IMR-90 (cell line): ENCODE results near the gene MNAT1. TPM values are rescaled to one million over a fixed set of nuclear protein-coding genes. Genes with fewer than 3 reads are reported as not detected.
"Not testable (repeated sequence)": the region's sequence is repeated elsewhere in the genome, so short reads cannot be mapped to it uniquely, and the experiment has no call there.

ENCODE experiments used
- ATAC-seq: fragments of 200-7000 bp; cut with Tn5 transposase; 2 replicates; pipeline ENCODE4 v1.9.1; 2020; ENCODE audit warnings: low read depth, mild to moderate bottlenecking, moderate library complexity
- BruUV-seq: library from RNA; stranded (reverse); fragments of 400-500 nt; replicated peaks from 2 replicates; lab custom pipeline; 2021; lab: Mats Ljungman, UMichigan
- CTCF ChIA-PET: fragments of 300-600 bp; formaldehyde crosslinking; extraction: SDS; loops from one replicate; lab custom pipeline; 2021; ENCODE audit warnings: antibody characterized with exemption; lab: Yijun Ruan, JAX
- POLR2A ChIA-PET: fragments of 300-600 bp; sonication (Branson Sonifier 250); formaldehyde crosslinking; loops from one replicate; lab custom pipeline; 2022; ENCODE audit warnings: antibody characterized with exemption; ENCODE audit not compliant: unreplicated experiment; lab: Charles Lee
- DNase-seq: peaks from one replicate; pipeline ENCODE4 v3.0.0; 2013
- H2AFZ ChIP-seq: replicated peaks from 2 replicates; pipeline ENCODE3; 2013; ENCODE audit warnings: low read length, mild to moderate bottlenecking; ENCODE audit not compliant: poor library complexity
- H2AK5ac ChIP-seq: 2 replicates; pipeline ENCODE4 v1.6.1; 2013; ENCODE audit warnings: low read depth, low read length, inconsistent platforms
- H2AK9ac ChIP-seq: replicated peaks from 2 replicates; pipeline ENCODE3; 2013; ENCODE audit warnings: mild to moderate bottlenecking, low read depth, low read length, moderate library complexity; ENCODE audit not compliant: poor library complexity
- H2BK120ac ChIP-seq: 2 replicates; pipeline ENCODE4 v1.6.1; 2013; ENCODE audit warnings: low read depth, low read length, inconsistent platforms
- H2BK15ac ChIP-seq: 3 replicates; pipeline ENCODE4 v1.6.1; 2013; ENCODE audit warnings: low read depth, low read length, inconsistent platforms
- H2BK20ac ChIP-seq: 2 replicates; pipeline ENCODE4 v1.6.1; 2013; ENCODE audit warnings: low read depth, mild to moderate bottlenecking, inconsistent platforms, low read length, moderate library complexity
- H2BK5ac ChIP-seq: 2 replicates; pipeline ENCODE4 v1.6.1; 2013; ENCODE audit warnings: mild to moderate bottlenecking, low read depth, low read length, inconsistent platforms; ENCODE audit not compliant: poor library complexity, severe bottlenecking
- H3K14ac ChIP-seq: replicated peaks from 2 replicates; pipeline ENCODE4 v1.6.1; 2013; ENCODE audit warnings: low read depth, low read length, inconsistent platforms
- H3K18ac ChIP-seq: 2 replicates; pipeline ENCODE4 v1.6.1; 2013; ENCODE audit warnings: low read depth, low read length, control low read depth
- H3K23ac ChIP-seq: 2 replicates; pipeline ENCODE4 v1.6.1; 2013; ENCODE audit warnings: low read depth, low read length, inconsistent platforms
- H3K27ac ChIP-seq: 2 replicates; pipeline ENCODE4 v1.5.1; 2013; ENCODE audit warnings: mild to moderate bottlenecking, control low read depth, low read length; ENCODE audit not compliant: insufficient read depth
- H3K27me3 ChIP-seq: 2 replicates; pipeline ENCODE4 v1.6.1; 2013; ENCODE audit warnings: low read length; ENCODE audit not compliant: control insufficient read depth, insufficient read depth
- H3K36me3 ChIP-seq: 2 replicates; pipeline ENCODE4 v1.6.1; 2013; ENCODE audit warnings: low read length, mixed read lengths; ENCODE audit not compliant: control insufficient read depth, insufficient read depth
- H3K4ac ChIP-seq: 2 replicates; pipeline ENCODE4 v1.6.1; 2013; ENCODE audit warnings: low read depth, low read length, inconsistent platforms
- H3K4me1 ChIP-seq: 2 replicates; pipeline ENCODE4 v1.6.1; 2013; ENCODE audit warnings: low read length, mixed read lengths; ENCODE audit not compliant: control insufficient read depth, insufficient read depth
- H3K4me2 ChIP-seq: 2 replicates; pipeline ENCODE4 v1.6.1; 2013; ENCODE audit warnings: low read depth, mild to moderate bottlenecking, control low read depth, low read length, moderate library complexity
- H3K4me3 ChIP-seq: 2 replicates; pipeline ENCODE4 v1.5.1; 2013; ENCODE audit warnings: low read depth, mild to moderate bottlenecking, control low read depth, low read length, moderate library complexity; ENCODE audit not compliant: insufficient read depth
- H3K56ac ChIP-seq: 2 replicates; pipeline ENCODE4 v1.6.1; 2013; ENCODE audit warnings: low read length, inconsistent platforms; ENCODE audit not compliant: insufficient read depth; ENCODE audit errors: extremely low read depth
- H3K79me1 ChIP-seq, 2 experiments: 2 replicates each; pipeline ENCODE4 v1.6.1; 2013; ENCODE audit warnings: low read length in 2 of 2, inconsistent platforms in 1 of 2, low read depth in 1 of 2
- H3K9ac ChIP-seq: 2 replicates; pipeline ENCODE4 v1.6.1; 2013; ENCODE audit warnings: low read depth, low read length, control low read depth
- H3K9me1 ChIP-seq: 2 replicates; pipeline ENCODE4 v1.6.1; 2013; ENCODE audit warnings: low read length, inconsistent platforms; ENCODE audit not compliant: insufficient read depth
- H3K9me3 ChIP-seq: 2 replicates; pipeline ENCODE4 v1.6.1; 2013; ENCODE audit warnings: low read length; ENCODE audit not compliant: control insufficient read depth, insufficient read depth
- H4K20me1 ChIP-seq: 2 replicates; pipeline ENCODE4 v1.6.1; 2013; ENCODE audit warnings: low read length, inconsistent platforms; ENCODE audit not compliant: insufficient read depth
- H4K5ac ChIP-seq: 2 replicates; pipeline ENCODE4 v1.6.1; 2013; ENCODE audit warnings: mild to moderate bottlenecking, low read depth, low read length, control low read depth
- H4K8ac ChIP-seq, 2 experiments: 2 replicates each; pipeline ENCODE4 v1.6.1; 2013; ENCODE audit warnings: low read depth in 2 of 2, low read length in 2 of 2, control low read depth in 1 of 2, inconsistent platforms in 1 of 2
- H4K91ac ChIP-seq: 2 replicates; pipeline ENCODE4 v1.6.1; 2013; ENCODE audit warnings: low read depth, low read length, inconsistent platforms; ENCODE audit not compliant: insufficient read depth
- CHD1 ChIP-seq: IDR thresholded peaks from 2 replicates; pipeline ENCODE4 v1.6.1; 2012; ENCODE audit warnings: low read depth, low read length, improper control_type of control experiment
- MAFK ChIP-seq: IDR thresholded peaks from 2 replicates; pipeline ENCODE4 v1.6.1; 2012; ENCODE audit warnings: low read depth, low read length, improper control_type of control experiment
- RCOR1 ChIP-seq: IDR thresholded peaks from 2 replicates; pipeline ENCODE4 v1.6.1; 2012; ENCODE audit warnings: mild to moderate bottlenecking, low read length, improper control_type of control experiment; ENCODE audit not compliant: insufficient replicate concordance
- WGBS, 2 experiments: methylation state at CpG; one replicate each; pipeline versions ENCODE4 v1.1.5 to v1.1.7; 2013; ENCODE audit warnings: missing lambda C conversion rate in 2 of 2; ENCODE audit not compliant: insufficient read length in 1 of 2; ENCODE audit errors: extremely low coverage in 2 of 2; 5-methylcytosine and 5-hydroxymethylcytosine counted together
- dilution Hi-C: fragments of 300-500 bp; cut with HindIII; formaldehyde crosslinking; loops from one replicate; pipeline ENCODE4 v1.14.3; 2018; ENCODE audit warnings: low sequenced_read_pairs; ENCODE audit not compliant: unreplicated experiment
- in situ Hi-C: fragments of 300-500 bp; cut with MboI; formaldehyde crosslinking; loops from 3 replicates; pipeline ENCODE4 v1.14.3; 2019; ENCODE audit warnings: low sequenced_read_pairs, inconsistent platforms, mixed read lengths
- intact Hi-C: fragments of 100-400 bp; cut with micrococcal nuclease; formaldehyde crosslinking; loops from 2 replicates; pipeline ENCODE4 v1.10.0; 2022
- polyA plus RNA-seq, 3 experiments: library from polyadenylated mRNA; depleted of rRNA; stranded (reverse); fragments of >200 nt; gene quantifications; 2 replicates each; pipeline ENCODE4 v1.2.3, GENCODE V29; 2012; ENCODE audit warnings: low replicate concordance in 1 of 3
- total RNA-seq: library from RNA; depleted of rRNA; stranded (reverse); fragments of >200 nt; gene quantifications from 2 replicates; pipeline ENCODE4 v1.2.3, GENCODE V29; 2012

The MNAT1 gene
- total and polyA plus RNA-seq, 2 of the 4 experiments (the other 2 are of a cell fraction), result 48.2 to 53.0 TPM

DNA sequence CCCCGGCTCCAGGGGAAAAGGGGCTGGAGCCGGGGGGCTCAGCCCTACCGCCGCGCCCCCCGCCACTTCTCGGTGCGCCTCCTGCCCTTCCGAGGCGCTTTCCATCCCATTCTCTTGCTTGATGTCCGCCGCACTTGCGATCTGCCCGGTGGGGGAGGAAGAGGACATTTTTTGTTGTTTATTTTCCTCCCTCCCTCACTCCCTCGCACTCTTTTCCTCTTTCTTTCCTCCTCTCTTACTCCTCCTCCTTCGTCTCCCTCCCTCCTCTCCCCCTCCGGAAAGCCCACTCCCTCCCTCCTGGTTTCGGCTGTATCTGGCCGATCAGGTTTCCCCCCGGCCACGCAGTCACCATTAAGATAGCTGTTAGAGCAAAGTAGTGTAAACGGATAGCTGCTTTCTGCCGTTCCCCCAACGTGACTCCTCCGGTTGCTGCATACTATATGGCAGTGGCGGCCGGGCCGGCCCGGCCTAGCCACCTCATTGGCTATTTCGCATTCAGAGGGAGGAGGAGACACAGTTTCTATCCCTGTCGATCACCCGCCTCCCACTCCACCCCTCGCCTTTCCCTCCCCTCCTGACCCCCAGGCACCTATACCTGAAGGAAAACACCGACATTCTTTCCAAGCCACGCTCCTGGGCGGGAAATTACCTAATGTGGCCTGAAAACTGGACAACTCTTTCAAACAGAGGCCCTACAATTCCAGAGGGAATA, 10.5 kb upstream of the MNAT1 start, which contains the start of gene SIX4 (continued):
- no peak for TF ChIP-seq MAFK
- TF ChIP-seq CHD1, result peak; percentile 57; the same call in 1 of the 2 replicates
- TF ChIP-seq RCOR1, result no peak

DNA sequence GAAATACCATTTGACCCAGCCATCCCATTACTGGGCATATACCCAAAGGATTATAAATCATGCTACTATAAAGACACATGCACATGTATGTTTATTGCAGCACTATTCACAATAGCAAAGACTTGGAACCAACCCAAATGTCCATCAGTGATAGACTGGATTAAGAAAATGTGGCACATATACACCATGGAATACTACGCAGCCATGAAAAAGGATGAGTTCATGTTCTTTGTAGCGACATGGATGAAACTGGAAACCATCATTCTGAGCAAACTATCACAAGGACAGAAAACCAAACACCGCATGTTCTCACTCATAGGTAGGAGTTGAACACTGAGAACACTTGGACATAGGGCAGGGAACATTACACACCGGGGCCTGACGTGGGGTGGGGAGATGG, 3.3 kb upstream of the MNAT1 start:
- in situ Hi-C loops, intact Hi-C loops: not testable (repeated sequence)

More for the DNA sequence above, 3.3 kb upstream of the MNAT1 start:
- H3K18ac ChIP-seq, H3K27ac ChIP-seq, H2BK5ac ChIP-seq, H3K4ac ChIP-seq, DNase-seq, H4K91ac ChIP-seq, H3K4me2 ChIP-seq, H3K23ac ChIP-seq, H2BK120ac ChIP-seq, H2BK20ac ChIP-seq, H4K5ac ChIP-seq, ATAC-seq, H3K14ac ChIP-seq, H3K9me1 ChIP-seq, H3K56ac ChIP-seq, H3K27me3 ChIP-seq, H2AK5ac ChIP-seq, H3K9ac ChIP-seq, H3K4me3 ChIP-seq, H2AFZ ChIP-seq, H4K8ac ChIP-seq, H3K9me3 ChIP-seq, H3K4me1 ChIP-seq, CTCF ChIA-PET, H2AK9ac ChIP-seq, H2BK15ac ChIP-seq, H3K36me3 ChIP-seq, H4K20me1 ChIP-seq, BruUV-seq, dilution Hi-C loops, POLR2A ChIA-PET: not testable (repeated sequence)
- no CpG with 5 or more reads among the region's 5 CpGs for WGBS, 2 experiments
- H3K79me1 ChIP-seq, result peaks cover 4 to 11% of the 10 kb centered on the region in 2 experiments; a peak in 3 of 4 replicates
